Panc1 (cell line): ENCODE results near the gene APOE.
A peak's percentile ranks its signal among the peaks of the same experiment; 100 is the strongest.

Experiments
- CTCF ChIP-seq: fragments of 450-650 bp; IDR thresholded peaks from 2 replicates; pipeline ENCODE4 v1.5.1; 2017; ENCODE audit warnings: mild to moderate bottlenecking
- POLR2AphosphoS5 ChIP-seq: IDR thresholded peaks from 2 replicates; pipeline ENCODE4 v1.6.1; 2012; ENCODE audit warnings: mild to moderate bottlenecking, low read depth, low read length, moderate library complexity
- REST ChIP-seq, 2 experiments: IDR thresholded peaks; 2 replicates each; pipeline ENCODE4 v1.6.1; 2011 to 2012; ENCODE audit warnings: low read depth in 2 of 2, control low read depth in 1 of 2, low read length in 1 of 2, mild to moderate bottlenecking in 1 of 2, moderate library complexity in 1 of 2; ENCODE audit not compliant: insufficient read depth in 1 of 2

GRCh38 chr19:44955505-44956439, 50.2 kb downstream of the APOE start:
- no peak for TF ChIP-seq CTCF
- peak; percentile 50; the same call in 1 of the 2 replicates for TF ChIP-seq POLR2AphosphoS5
- TF ChIP-seq REST (IDR thresholded peaks at IDR 0.05; ENCODE audit: insufficient read depth in 1 of 2, low read depth in 2 of 2, low read length in 1 of 2) = no peak
